RKO (cell line): ENCODE data around the gene ZFP69B.

Experiments used
- DNase-seq: peaks from one replicate; pipeline ENCODE4 v3.0.0-alpha.2; 2016; ENCODE audit warnings: low spot score

Gene ZFP69B

DNA sequence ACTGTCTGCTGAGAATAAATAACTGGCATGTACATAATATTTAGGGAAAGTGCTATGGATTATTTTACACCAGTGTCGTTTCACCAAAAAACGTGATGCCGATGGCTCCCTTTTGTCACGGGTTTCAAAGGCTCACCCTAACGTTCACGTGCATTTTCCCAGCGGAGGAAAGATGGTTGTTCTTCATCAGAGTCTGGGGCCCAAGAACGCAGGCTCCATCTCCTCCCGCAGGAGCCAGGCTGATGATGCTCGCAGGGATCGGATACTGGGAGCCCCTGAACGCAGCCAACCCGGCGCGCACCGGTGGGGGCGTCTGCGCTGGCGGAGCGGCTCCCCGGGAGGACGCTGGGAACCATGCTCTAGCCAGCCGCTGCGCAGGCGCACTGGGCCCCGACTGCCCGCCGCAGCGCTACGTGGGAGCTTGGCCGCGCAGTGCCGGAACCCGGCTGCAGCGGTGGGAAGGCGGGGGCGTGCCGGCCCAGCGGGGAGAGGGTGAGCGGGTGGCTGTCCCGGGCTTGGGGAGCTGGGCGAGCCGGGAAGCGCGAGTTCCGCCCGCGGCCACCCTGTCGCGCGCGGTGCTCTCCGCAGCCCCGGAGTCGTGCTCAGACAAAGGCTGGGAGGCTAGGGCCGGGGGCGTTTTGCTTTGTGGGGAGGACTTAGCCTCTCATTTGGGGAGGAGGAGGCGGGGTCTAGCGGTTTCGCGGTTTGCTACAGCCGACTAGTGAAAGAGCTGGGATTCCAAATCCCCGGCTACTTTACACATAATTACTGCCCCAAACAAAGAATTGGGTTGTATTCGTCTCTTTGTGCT is at the start of gene ZFP69B:
TSS of gene ZFP69B (plus strand) at position 793 of the 811 bp plus-strand sequence. CDS start 486 bp downstream, outside the sequence.
- DNase-seq, result peak; percentile 93

DNA sequence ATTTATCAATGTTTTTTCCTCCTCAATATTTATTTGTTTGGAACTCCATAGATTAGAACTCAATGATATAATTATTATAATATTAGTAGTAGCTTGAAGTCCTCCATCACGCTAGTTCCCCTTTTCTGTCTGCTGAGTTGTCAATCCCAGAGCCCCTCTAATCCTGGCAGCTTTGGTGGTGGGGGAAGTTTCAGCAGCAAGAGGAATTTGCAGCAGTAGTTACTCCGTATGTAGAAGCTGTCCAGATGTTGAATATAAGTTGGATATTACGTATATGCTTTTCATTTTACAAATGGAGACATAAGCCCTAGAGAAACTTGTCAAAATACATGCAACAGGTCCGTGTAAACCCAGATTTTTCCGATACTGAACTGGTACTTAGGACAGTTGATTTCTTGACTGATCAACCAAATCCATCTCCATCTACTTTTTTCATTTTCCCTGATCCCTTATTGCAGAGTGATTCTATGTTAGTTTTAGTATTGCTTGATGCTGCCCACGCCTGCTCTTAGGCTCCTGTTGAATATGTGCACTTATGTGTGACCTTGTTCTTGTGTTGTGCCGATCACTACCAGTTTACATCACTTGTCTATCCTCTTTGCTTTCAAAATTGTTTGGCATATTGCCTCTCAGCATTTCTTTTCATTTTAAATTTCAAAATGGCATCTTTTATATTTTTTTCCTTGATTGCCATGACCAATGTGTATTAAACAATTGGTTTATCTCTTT is 48.6 kb upstream of the ZFP69B start:
- DNase-seq, result no peak

DNA sequence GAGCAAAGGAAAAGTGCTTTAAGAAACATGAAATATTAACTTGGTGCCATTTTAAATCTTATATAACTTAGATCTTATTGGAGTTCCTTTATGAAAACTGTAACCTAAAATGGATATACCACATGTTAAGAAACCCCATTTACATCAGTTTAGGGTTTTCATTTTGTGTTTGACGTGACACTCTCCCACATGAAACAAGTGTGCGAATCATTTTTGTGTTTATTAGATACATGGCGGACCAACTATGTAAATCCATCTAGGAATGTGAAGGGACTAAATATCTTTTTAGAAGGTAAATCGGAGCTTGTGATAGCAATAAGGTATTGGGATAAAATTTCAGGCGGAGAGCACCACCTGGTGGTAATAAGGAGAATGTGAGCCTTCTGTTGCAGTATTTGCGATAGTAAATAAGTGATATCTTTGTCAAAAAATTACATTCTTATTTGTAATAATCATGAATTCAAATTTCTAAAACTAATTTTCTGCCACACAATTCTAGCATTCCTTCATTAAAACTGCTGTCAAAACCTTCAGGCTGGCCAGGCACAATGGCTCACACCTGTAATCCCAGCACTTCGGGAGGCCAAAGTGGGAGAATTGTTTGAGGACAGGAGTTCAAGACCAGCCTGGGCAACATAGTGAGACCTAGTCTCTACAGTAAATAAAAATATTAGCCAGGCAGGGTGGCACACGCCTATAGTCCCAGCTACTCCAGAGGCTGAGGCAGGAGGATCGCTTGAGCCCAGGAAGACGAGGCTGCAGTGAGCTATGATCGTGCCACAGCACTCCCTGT is 45.4 kb upstream of the ZFP69B start:
- peak; percentile 74 for DNase-seq

DNA sequence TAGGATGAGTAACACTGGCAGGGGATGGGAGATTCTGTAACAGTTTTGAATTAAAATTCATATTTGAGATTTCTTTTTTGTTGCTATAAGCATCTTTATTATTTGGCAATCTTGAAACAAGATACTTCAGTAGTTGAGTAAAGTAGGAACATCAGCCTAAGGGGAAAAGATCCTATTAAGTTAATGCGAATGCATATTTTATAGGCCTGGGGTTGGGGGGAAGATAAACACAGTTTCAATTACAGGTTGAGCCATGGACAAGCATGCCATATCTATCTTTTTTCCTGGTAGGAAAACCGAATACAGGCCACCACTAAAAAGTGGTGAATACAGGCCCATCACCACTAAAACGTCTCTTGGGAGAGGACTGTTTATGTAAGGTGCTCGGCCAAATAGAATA is 44.5 kb upstream of the ZFP69B start:
- DNase-seq, result no peak

GRCh38 chr1:40407453-40407852 is 42.8 kb upstream of the ZFP69B start:
- DNase-seq, result no peak

GRCh38 chr1:40409467-40409866 is 40.8 kb upstream of the ZFP69B start:
- no peak for DNase-seq

GRCh38 chr1:40411294-40411693 is 39.0 kb upstream of the ZFP69B start:
- no peak for DNase-seq

- no peak for DNase-seq
These were observed 38.4 kb upstream of the ZFP69B start for GRCh38 chr1:40411843-40412242.

- no peak for DNase-seq
These were observed 36.6 kb upstream of the ZFP69B start for GRCh38 chr1:40413527-40414252.

GRCh38 chr1:40414331-40414730 is 35.9 kb upstream of the ZFP69B start:
- DNase-seq, result no peak

GRCh38 chr1:40416709-40417108 is 33.6 kb upstream of the ZFP69B start:
- no peak for DNase-seq

DNA sequence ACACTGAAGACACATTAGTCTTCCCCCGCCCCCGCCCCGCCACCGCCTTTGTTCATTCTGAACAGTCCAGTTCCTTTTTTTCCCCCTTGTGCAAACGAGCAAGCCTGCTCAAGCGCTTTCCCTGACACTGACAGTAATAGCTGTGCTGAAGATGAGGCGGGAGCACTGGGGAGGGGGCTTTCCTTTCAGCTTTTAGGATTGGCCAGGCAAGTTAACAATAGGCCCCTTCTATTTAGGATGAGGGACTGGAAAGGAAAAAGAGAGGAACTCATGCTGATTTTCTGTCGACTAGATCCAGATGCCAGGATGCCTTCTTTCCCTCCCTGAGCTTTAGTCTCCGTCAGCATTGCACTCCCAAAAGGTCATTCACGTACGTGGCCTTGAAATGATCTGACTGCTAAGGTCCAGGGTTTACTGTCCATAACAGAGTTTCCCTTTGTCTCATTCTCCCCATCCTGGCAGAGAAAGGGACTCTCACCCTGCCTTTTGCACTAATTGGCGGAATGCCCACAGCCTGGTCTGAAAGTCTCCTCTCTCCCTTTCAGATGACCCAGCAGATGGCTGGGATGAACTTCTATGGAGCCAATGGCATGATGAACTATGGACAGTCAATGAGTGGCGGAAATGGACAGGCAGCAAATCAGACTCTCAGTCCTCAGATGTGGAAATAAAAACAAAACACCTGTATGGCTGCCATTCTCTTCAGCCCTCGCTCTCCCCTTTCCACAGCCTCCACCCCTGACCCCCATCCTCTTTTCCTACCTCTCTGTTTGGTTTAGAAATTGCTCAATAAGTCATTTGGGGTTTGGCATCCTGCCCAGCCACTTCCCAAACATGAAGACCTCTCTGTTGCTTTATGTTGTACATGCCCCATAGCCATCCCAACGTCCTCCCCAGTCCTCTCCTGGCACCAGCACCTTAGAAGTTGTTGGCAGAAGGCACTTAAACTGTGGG is 28.6 kb upstream of the ZFP69B start:
- DNase-seq, result no peak

DNA sequence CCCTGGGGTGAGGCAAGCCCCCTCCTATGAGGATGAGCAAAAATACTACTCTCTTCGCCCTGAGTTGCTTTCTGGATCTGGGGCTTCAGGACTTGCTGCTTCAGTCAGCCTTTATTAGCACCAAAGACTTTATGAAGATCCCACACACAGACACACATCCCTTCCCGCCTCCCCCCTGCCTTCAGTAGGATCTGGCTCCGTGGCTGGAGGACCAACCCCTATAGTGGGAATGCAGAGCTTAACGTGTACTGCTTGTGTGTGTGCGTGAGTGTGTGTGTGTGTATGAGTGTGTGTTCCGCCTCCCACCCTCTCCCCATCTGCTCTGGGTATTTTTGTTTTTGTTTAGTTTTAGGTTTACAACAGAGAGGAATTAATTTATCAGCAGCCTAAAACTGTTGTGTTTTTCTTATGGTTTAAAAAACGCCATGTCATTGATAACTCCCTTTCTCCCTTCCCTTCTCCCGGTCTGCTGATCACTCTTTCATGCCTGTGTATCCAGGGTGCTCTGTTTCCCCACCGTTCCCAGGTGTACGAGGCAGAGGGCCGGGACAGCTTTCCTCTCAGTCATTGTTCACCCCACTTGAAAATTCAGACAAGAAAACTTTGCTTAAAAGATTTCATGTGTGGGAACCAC is 27.5 kb upstream of the ZFP69B start:
- no peak for DNase-seq

DNA sequence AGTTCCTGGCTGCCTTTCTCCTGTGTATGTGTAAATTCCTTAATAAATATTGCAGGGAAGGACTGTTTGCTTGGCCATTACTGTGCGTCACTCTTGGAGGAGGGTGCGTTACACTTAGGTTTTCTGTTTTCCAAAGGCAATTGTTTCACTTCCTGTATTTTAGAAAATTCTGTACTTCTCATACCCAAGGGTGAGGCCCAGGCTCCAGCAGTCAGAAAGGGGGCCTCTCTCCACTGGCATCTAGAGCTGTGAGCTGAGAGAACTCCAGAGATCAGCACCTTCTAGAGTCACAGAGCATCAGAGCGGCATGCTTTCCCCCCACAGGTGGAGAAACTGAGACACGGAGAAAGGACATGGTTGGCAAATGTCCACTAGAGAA is 27.0 kb upstream of the ZFP69B start:
- DNase-seq, result no peak

DNA sequence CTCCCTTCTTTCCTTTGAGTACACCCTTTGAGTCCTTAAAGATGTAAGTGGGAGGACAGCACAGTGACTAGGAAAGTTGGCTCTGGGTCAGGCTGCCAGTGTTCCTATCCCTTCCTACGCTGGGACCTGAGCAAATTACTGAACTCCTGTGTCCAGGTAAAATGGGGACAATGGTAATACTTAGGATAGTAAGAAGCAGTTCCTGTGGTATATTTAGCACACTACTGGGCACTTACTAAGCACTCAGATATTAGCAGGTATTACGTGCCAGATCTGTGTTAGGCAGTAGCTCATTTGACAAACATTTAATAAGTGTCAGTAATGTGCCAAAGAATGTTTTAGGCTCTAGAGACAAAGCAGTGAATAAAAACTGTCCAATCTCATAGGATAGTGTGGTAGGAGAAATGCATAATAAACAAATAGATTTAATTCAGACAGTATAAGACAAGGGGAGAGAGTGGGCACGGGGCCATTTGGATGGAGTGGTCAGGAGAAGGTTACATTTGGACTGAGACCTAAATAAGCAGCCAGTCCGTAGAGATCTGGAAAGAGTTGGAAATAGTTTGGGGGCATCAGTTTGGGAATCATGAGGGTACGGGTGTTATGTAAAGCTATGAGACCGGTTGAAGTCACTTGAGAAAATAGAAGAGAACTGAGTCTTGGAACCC is 26.2 kb upstream of the ZFP69B start:
- no peak for DNase-seq

- no peak for DNase-seq
These were observed 25.1 kb upstream of the ZFP69B start for GRCh38 chr1:40425198-40425597.

- DNase-seq, result no peak
These were observed 18.9 kb upstream of the ZFP69B start for GRCh38 chr1:40431385-40431784.

DNA sequence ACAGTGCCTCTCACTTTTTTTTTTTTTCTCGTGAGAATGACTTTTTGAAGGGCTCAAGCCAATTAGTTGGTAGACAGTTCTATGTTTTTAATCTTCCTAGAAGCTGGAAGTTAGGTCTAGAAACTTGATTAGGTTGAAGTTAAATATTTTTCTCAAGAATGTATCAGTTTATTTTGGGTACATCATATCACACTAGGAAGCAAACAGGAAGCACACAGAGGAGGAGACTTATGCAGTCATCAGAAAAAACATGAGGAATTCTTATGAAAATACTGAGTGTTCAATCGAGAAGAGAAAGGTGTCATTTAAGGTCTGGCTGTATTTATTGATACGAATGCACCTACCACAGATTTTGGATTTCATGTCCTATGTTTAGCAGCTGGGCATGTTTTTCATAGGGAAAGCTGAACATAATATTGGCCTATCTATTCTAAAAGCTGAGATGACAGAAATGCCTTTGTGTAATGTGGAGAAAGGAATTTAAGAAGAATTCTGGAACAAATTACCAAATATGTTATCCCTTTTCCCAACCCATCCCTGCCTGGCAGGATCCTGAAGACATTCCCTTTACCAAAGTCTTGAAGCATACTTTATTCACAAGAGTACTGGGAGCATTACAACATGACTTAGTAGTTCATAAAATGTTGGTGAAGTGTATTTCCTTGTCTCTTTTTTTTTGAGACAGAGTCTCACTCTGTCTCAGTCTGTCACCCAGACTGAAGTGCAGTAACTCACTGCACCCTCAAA is 17.5 kb upstream of the ZFP69B start:
- DNase-seq, result no peak

GRCh38 chr1:40435471-40435870 is 14.8 kb upstream of the ZFP69B start:
- DNase-seq, result no peak
